Esophagus squamous epithelium (tissue), 5 donors: Measurements from ENCODE around the gene ATRAID. TPM values are rescaled to one million over a fixed set of nuclear protein-coding genes. Genes with fewer than 3 reads are reported as not detected.
A peak's percentile ranks its signal among the peaks of the same experiment; 100 is the strongest.
"Not testable (repeated sequence)": the region's sequence is repeated elsewhere in the genome, so short reads cannot be mapped to it uniquely, and the experiment has no call there.

Source experiments
- DNase-seq: peaks from one replicate; lab custom pipeline; 2025; lab: John Stamatoyannopoulos, UW
- H3K27ac ChIP-seq, 4 donors: fragments of 200-600 bp; sonication (generic); one replicate each; pipeline ENCODE4 v1.5.1; 2016 to 2019; ENCODE audit warnings: mild to moderate bottlenecking in 1 of 4
- H3K27me3 ChIP-seq, 4 donors: fragments of 200-600 bp; sonication (generic); 1 replicate in 3 of 4; 2 replicates in 1 of 4; pipeline versions ENCODE4 v1.5.1 to v1.6.0; 2017 to 2021; ENCODE audit warnings: antibody characterized with exemption in 1 of 4
- H3K36me3 ChIP-seq, 3 donors: fragments of 200-600 bp; sonication (generic); one replicate each; pipeline ENCODE4 v1.5.1; 2016 to 2019
- H3K4me1 ChIP-seq, 3 donors: fragments of 200-600 bp; sonication (generic); one replicate each; pipeline ENCODE4 v1.5.1; 2017 to 2019
- H3K4me3 ChIP-seq, 4 donors: fragments of 200-600 bp; sonication (generic); 1 replicate in 3 of 4; 2 replicates in 1 of 4; pipeline ENCODE4 v1.5.1; 2016 to 2019; ENCODE audit warnings: mild to moderate bottlenecking in 2 of 4, moderate library complexity in 1 of 4
- H3K9me3 ChIP-seq, 3 donors: fragments of 200-600 bp; sonication (generic); one replicate each; pipeline ENCODE4 v1.5.1; 2016 to 2019
- CTCF ChIP-seq, 6 experiments: fragments of 450-650 bp in 4 of 6; fragments of 200-600 bp in 2 of 6; sonication (generic) in 2 of 6; IDR thresholded peaks; one replicate each; pipeline ENCODE4 v1.5.1; 2016 to 2019; ENCODE audit warnings: antibody characterized with exemption in 6 of 6, mild to moderate bottlenecking in 4 of 6, moderate library complexity in 4 of 6
- POLR2A ChIP-seq, 4 donors: fragments of 450-650 bp; IDR thresholded peaks; one replicate each; pipeline ENCODE4 v1.6.1; 2017; ENCODE audit warnings: antibody characterized with exemption in 4 of 4, mild to moderate bottlenecking in 4 of 4, moderate library complexity in 3 of 4
- WGBS, 2 donors: methylation state at CpG; one replicate each; pipeline ENCODE4 v1.1.5; 2018; 5-methylcytosine and 5-hydroxymethylcytosine counted together
- intact Hi-C: fragments of 100-400 bp; cut with DNase I; formaldehyde crosslinking; loops from one replicate; pipeline ENCODE4 v1.15.0; 2022
- total RNA-seq, 4 donors: library from RNA; depleted of rRNA; stranded (reverse); fragments of >200 nt; gene quantifications; one replicate each; pipeline ENCODE4 v1.1.0, GENCODE V29; 2016
- donor health status: DM: yes; HTN: yes; CAD: no.

The ATRAID gene
- total RNA-seq, 4 donors from 2014 or later = 57.1 to 124 (median 91.0) TPM

GRCh38 chr2:27186613-27187345 lies 25.1 kb upstream of the ATRAID start:
- Histone ChIP-seq H3K36me3 (no peaks in the 10 kb centered on the region), H3K27me3 (peaks cover 0 to 6% (median 0%) of the 10 kb centered on the region in 4 donors), H3K9me3 (no peaks in the 10 kb centered on the region), H3K27ac (peak overlapping the region in 2 of 4 donors; percentile 77 to 84), H3K4me3 (no peak overlapping the region), H3K4me1 (peaks cover 0 to 20% (median 6%) of the 10 kb centered on the region in 3 donors)
- no peak for DNase-seq
- intact Hi-C loops = no loop called here
- WGBS, 2 donors = 65 to 70% methylated on average over 5 to 6 of the region's 6 CpGs
- no peak for TF ChIP-seq CTCF (IDR thresholded peaks at IDR 0.05)
- no peak for TF ChIP-seq POLR2A (IDR thresholded peaks at IDR 0.05)

- no peak for DNase-seq
- intact Hi-C loops = no loop called here
- 77 to 88% methylated on average over 7 to 8 of the region's 8 CpGs for WGBS, 2 donors
- H3K9me3 ChIP-seq = no peaks in the 10 kb centered on the region
- H3K36me3 ChIP-seq = no peaks in the 10 kb centered on the region
- peaks cover 0 to 12% (median under 1%) of the 10 kb centered on the region in 3 donors for H3K4me1 ChIP-seq
- peaks cover 0 to 6% (median 0%) of the 10 kb centered on the region in 4 donors for H3K27me3 ChIP-seq
- no peak overlapping the region for H3K27ac ChIP-seq
- no peak overlapping the region for H3K4me3 ChIP-seq
- TF ChIP-seq CTCF (IDR thresholded peaks at IDR 0.05) = no peak
- no peak for TF ChIP-seq POLR2A (IDR thresholded peaks at IDR 0.05)
Measured at GRCh38 chr2:27189989-27190388, 21.9 kb upstream of the ATRAID start.

GRCh38 chr2:27191070-27191829 lies 20.6 kb upstream of the ATRAID start:
- WGBS, 2 donors = 30 to 37% methylated on average over 8 of the region's 8 CpGs
- peaks cover 0 to 6% (median 0%) of the 10 kb centered on the region in 4 donors for H3K27me3 ChIP-seq
- H3K4me1 ChIP-seq = peaks cover 0 to 3% (median 0%) of the 10 kb centered on the region in 3 donors
- TF ChIP-seq CTCF (IDR thresholded peaks at IDR 0.05) (peak; percentile 23 to 64 (median 58)), POLR2A (IDR thresholded peaks at IDR 0.05) (no peak)
- intact Hi-C loops = no loop called here
- H3K36me3 ChIP-seq = no peaks in the 10 kb centered on the region
- H3K4me3 ChIP-seq = no peak overlapping the region
- DNase-seq = no peak
- no peak overlapping the region for H3K27ac ChIP-seq
- H3K9me3 ChIP-seq = no peaks in the 10 kb centered on the region

- Histone ChIP-seq H3K9me3 (no peaks in the 10 kb centered on the region), H3K4me1 (no peaks in the 10 kb centered on the region), H3K4me3 (no peak overlapping the region), H3K27me3 (no peaks in the 10 kb centered on the region), H3K27ac (no peak overlapping the region), H3K36me3 (peaks cover 0 to 9% (median 0%) of the 10 kb centered on the region in 3 donors)
- TF ChIP-seq CTCF (IDR thresholded peaks at IDR 0.05) (no peak), POLR2A (IDR thresholded peaks at IDR 0.05) (no peak)
- no peak for DNase-seq
- intact Hi-C loops = no loop called here
- WGBS, 2 donors = 67 to 77% methylated on average over 17 of the region's 17 CpGs
Measured at GRCh38 chr2:27194538-27195354, 17.1 kb upstream of the ATRAID start.

- H3K27me3 ChIP-seq, intact Hi-C loops, H3K4me3 ChIP-seq, H3K9me3 ChIP-seq, H3K4me1 ChIP-seq, H3K27ac ChIP-seq, DNase-seq: not testable (repeated sequence)
- peaks cover 0 to 20% (median 0%) of the 10 kb centered on the region in 3 donors for H3K36me3 ChIP-seq
- WGBS, 2 donors = 89 to 90% methylated on average over 1 to 3 of the region's 3 CpGs
Measured at GRCh38 chr2:27195799-27196198, 16.0 kb upstream of the ATRAID start.

- H3K9me3 ChIP-seq, H3K4me3 ChIP-seq, H3K27ac ChIP-seq, H3K27me3 ChIP-seq, DNase-seq, H3K4me1 ChIP-seq, intact Hi-C loops: not testable (repeated sequence)
- WGBS, 2 donors = 92 to 96% methylated on average over 3 of the region's 3 CpGs
- peaks cover 0 to 42% (median 5%) of the 10 kb centered on the region in 3 donors for H3K36me3 ChIP-seq
Measured at GRCh38 chr2:27198068-27198467, 13.8 kb upstream of the ATRAID start.
